ENCODE results near the gene PDSS2. TPM values are rescaled to one million over a fixed set of nuclear protein-coding genes. Genes with fewer than 3 reads are reported as not detected.

The PDSS2 gene
- polyA plus RNA-seq, 3 donors, result 10.1 to 13.9 (median 13.3) TPM

GRCh38 chr6:107179004-107179403 lies 280.4 kb downstream of the PDSS2 start:
- no peaks in the 10 kb centered on the region for H3K4me1 Mint-ChIP-seq
- no peaks in the 10 kb centered on the region for H3K79me2 ChIP-seq (ENCODE audit: insufficient read depth, low read length)
- WGBS (ENCODE audit: insufficient coverage), result 100% methylated on average over 1 of the region's 5 CpGs

GRCh38 chr6:107173779-107174178 lies 285.6 kb downstream of the PDSS2 start:
- Mint-ChIP-seq H3K27ac (no peak overlapping the region), H3K4me1 (no peaks in the 10 kb centered on the region), H3K9me3 (peaks cover 12 to 26% (median 19%) of the 10 kb centered on the region in 7 donors), H3K4me3 (no peak overlapping the region), H3K27me3 (ENCODE audit: low read depth in 3 of 3) (no peaks in the 10 kb centered on the region), H3K36me3 (peaks cover 7 to 9% of the 10 kb centered on the region in 2 donors)
- WGBS (ENCODE audit: insufficient coverage), result 92% methylated on average over 2 of the region's 3 CpGs
- H4K20me1 ChIP-seq (ENCODE audit: insufficient read depth, low read length), result no peaks in the 10 kb centered on the region
- H3K36me3 ChIP-seq (replicated peaks in 1 of 2; ENCODE audit: control insufficient read depth in 1 of 2, insufficient read depth in 2 of 2, low read length in 2 of 2), result no peaks in the 10 kb centered on the region
- no peak for DNase-seq
- no peak overlapping the region for H3K9ac ChIP-seq (ENCODE audit: insufficient read depth, low read length, poor library complexity, severe bottlenecking)
- no peak overlapping the region for H3K4me2 ChIP-seq (replicated peaks; ENCODE audit: extremely low read depth, low read length, poor library complexity, severe bottlenecking)
- no peak overlapping the region for H3K27ac ChIP-seq (ENCODE audit: low read depth in 1 of 2, low read length in 2 of 2)
- H3K4me3 ChIP-seq (replicated peaks in 1 of 3; ENCODE audit: low read depth in 2 of 3, low read length in 3 of 3), result no peak overlapping the region
- H3K4me1 ChIP-seq (ENCODE audit: control insufficient read depth in 1 of 2, insufficient read depth in 2 of 2, low read length in 2 of 2), result no peaks in the 10 kb centered on the region
- H3K27me3 ChIP-seq (ENCODE audit: control insufficient read depth in 2 of 2, insufficient read depth in 2 of 2, low read length in 2 of 2), result no peaks in the 10 kb centered on the region
- H2AFZ ChIP-seq (ENCODE audit: insufficient read depth, low read depth, low read length, poor library complexity, severe bottlenecking), result no peak overlapping the region
- no peaks in the 10 kb centered on the region for H3K79me2 ChIP-seq (ENCODE audit: insufficient read depth, low read length)
- H3K9me3 ChIP-seq (replicated peaks in 1 of 2; ENCODE audit: control insufficient read depth in 1 of 2, insufficient read depth in 1 of 2, low read length in 2 of 2), result peaks cover 5 to 20% of the 10 kb centered on the region in 2 donors
- intact Hi-C loops (cut with micrococcal nuclease), result no loop called here
- no peak for TF ChIP-seq CTCF (IDR thresholded peaks at IDR 0.05)

More at GRCh38 chr6:107179004-107179403, 280.4 kb downstream of the PDSS2 start:
- no peaks in the 10 kb centered on the region for H3K27me3 ChIP-seq (ENCODE audit: control insufficient read depth in 2 of 2, insufficient read depth in 2 of 2, low read length in 2 of 2)
- no peaks in the 10 kb centered on the region for H4K20me1 ChIP-seq (ENCODE audit: insufficient read depth, low read length)
- no peak overlapping the region for H3K9ac ChIP-seq (ENCODE audit: insufficient read depth, low read length, poor library complexity, severe bottlenecking)
- no peak overlapping the region for H3K4me3 Mint-ChIP-seq
- no peaks in the 10 kb centered on the region for H3K36me3 ChIP-seq (replicated peaks in 1 of 2; ENCODE audit: control insufficient read depth in 1 of 2, insufficient read depth in 2 of 2, low read length in 2 of 2)
- H2AFZ ChIP-seq (ENCODE audit: insufficient read depth, low read depth, low read length, poor library complexity, severe bottlenecking), result no peak overlapping the region
- no peak overlapping the region for H3K27ac ChIP-seq (ENCODE audit: low read depth in 1 of 2, low read length in 2 of 2)
- no peaks in the 10 kb centered on the region for H3K9me3 Mint-ChIP-seq
- no peak for DNase-seq
- H3K27ac Mint-ChIP-seq, result no peak overlapping the region
- no peak for TF ChIP-seq CTCF (IDR thresholded peaks at IDR 0.05)
- peaks cover 2 to 4% of the 10 kb centered on the region in 2 donors for H3K36me3 Mint-ChIP-seq
- no peaks in the 10 kb centered on the region for H3K4me1 ChIP-seq (ENCODE audit: control insufficient read depth in 1 of 2, insufficient read depth in 2 of 2, low read length in 2 of 2)
- H3K27me3 Mint-ChIP-seq (ENCODE audit: low read depth in 3 of 3), result no peaks in the 10 kb centered on the region
- no peak overlapping the region for H3K4me3 ChIP-seq (replicated peaks in 1 of 3; ENCODE audit: low read depth in 2 of 3, low read length in 3 of 3)
- H3K9me3 ChIP-seq (replicated peaks in 1 of 2; ENCODE audit: control insufficient read depth in 1 of 2, insufficient read depth in 1 of 2, low read length in 2 of 2), result no peaks in the 10 kb centered on the region
- no peak overlapping the region for H3K4me2 ChIP-seq (replicated peaks; ENCODE audit: extremely low read depth, low read length, poor library complexity, severe bottlenecking)
- intact Hi-C loops (cut with micrococcal nuclease), result no loop called here
